Measurements from ENCODE around the gene AQP12A.

AQP12A gene

GRCh38 chr2:240711296-240711695 lies 19.6 kb downstream of the AQP12A start:
- Histone ChIP-seq H3K36me3 (ENCODE audit: control insufficient read depth, insufficient read depth, low read length) (no peaks in the 10 kb centered on the region), H3K4me3 (replicated peaks; ENCODE audit: low read depth, low read length) (no peak overlapping the region), H3K27me3 (replicated peaks; ENCODE audit: control insufficient read depth, insufficient read depth, low read length) (peaks cover 2% of the 10 kb centered on the region; the same call in 1 of the 2 replicates)
- no peak for DNase-seq (ENCODE audit: extremely low read depth, insufficient read length)
- TF ChIP-seq CTCF (IDR thresholded peaks at IDR 0.05; ENCODE audit: insufficient read depth, low read length, poor library complexity, severe bottlenecking): no peak

- Histone ChIP-seq H3K27me3 (replicated peaks; ENCODE audit: control insufficient read depth, insufficient read depth, low read length) (peaks cover 2% of the 10 kb centered on the region; the same call in 1 of the 2 replicates), H3K36me3 (ENCODE audit: control insufficient read depth, insufficient read depth, low read length) (no peaks in the 10 kb centered on the region), H3K4me3 (replicated peaks; ENCODE audit: low read depth, low read length) (no peak overlapping the region)
- DNase-seq (ENCODE audit: extremely low read depth, insufficient read length): no peak
- no peak for TF ChIP-seq CTCF (IDR thresholded peaks at IDR 0.05; ENCODE audit: insufficient read depth, low read length, poor library complexity, severe bottlenecking)
These were observed 20.0 kb downstream of the AQP12A start for GRCh38 chr2:240711701-240712100.

DNA sequence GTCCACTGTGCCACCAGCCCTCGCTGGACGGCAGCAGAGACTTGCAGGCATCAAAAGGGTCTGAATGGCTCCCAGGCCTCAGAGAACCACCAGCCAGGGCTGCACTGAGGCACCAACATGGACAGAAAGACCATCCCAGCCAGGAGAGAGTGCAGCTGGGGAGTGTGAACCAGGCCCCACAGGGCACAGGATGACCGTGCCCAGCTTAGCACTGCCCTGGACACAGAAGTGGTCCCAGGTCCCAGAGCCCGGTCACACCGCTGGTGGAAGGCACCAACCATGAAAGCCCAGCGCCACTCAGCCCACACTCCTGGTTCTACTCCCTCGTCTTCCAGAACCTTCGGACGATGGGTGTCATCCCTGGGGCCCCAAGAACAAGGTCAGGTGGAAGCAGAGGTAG lies 20.5 kb downstream of the AQP12A start:
- H3K4me3 ChIP-seq (replicated peaks; ENCODE audit: low read depth, low read length): no peak overlapping the region
- H3K27me3 ChIP-seq (replicated peaks; ENCODE audit: control insufficient read depth, insufficient read depth, low read length): peaks cover 2% of the 10 kb centered on the region; the same call in 1 of the 2 replicates
- no peaks in the 10 kb centered on the region for H3K36me3 ChIP-seq (ENCODE audit: control insufficient read depth, insufficient read depth, low read length)
- no peak for TF ChIP-seq CTCF (IDR thresholded peaks at IDR 0.05; ENCODE audit: insufficient read depth, low read length, poor library complexity, severe bottlenecking)
- no peak for DNase-seq (ENCODE audit: extremely low read depth, insufficient read length)

DNA sequence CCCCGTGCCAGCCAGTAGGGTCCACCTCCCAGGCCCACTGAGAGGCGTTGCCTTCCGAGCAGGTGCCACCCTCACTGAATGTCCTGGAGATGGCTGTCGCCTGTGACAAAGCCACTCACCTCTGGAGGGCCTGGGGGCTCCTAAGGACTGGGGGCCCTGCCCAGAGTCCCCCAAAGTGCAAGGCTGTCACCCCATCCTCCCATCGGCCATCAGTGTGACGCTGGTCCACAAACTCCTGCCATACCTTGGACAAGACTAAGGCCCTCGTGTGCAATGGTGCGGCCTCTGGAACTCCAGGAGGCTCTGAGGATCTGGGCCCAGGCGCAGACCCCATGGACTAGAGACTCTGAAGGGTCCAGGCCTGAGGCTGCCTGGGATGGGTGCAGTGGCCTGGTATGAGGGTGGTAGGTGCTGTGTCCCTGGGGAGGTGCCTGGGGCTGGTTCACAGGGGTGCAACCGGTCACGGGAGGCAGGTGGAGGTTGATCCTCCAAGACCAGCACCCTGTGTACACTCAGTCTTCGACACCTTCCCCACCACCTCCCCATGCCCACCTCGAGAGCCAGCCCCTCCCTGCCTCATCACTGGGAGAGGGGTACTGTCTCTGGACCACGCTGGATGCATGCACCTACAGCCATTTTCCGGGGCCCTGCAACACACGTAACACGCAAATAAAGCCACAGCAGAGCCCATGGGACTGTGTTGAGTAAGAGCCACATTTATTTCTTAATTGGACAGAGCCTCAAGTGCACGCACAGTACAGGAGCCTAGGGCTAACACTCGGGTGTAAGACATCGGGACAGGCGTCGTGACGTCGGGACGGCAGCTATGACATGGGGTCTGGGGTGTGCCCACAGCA lies 21.6 kb downstream of the AQP12A start:
- no peak overlapping the region for H3K4me3 ChIP-seq (replicated peaks; ENCODE audit: low read depth, low read length)
- DNase-seq (ENCODE audit: extremely low read depth, insufficient read length): no peak
- H3K27me3 ChIP-seq (replicated peaks; ENCODE audit: control insufficient read depth, insufficient read depth, low read length): peaks cover 3% of the 10 kb centered on the region; the same call in 1 of the 2 replicates
- H3K36me3 ChIP-seq (ENCODE audit: control insufficient read depth, insufficient read depth, low read length): no peaks in the 10 kb centered on the region
- no peak for TF ChIP-seq CTCF (IDR thresholded peaks at IDR 0.05; ENCODE audit: insufficient read depth, low read length, poor library complexity, severe bottlenecking)

- TF ChIP-seq CTCF (IDR thresholded peaks at IDR 0.05; ENCODE audit: insufficient read depth, low read length, poor library complexity, severe bottlenecking): no peak
- no peak overlapping the region for H3K4me3 ChIP-seq (replicated peaks; ENCODE audit: low read depth, low read length)
- peaks cover 3% of the 10 kb centered on the region; the same call in 1 of the 2 replicates for H3K27me3 ChIP-seq (replicated peaks; ENCODE audit: control insufficient read depth, insufficient read depth, low read length)
- H3K36me3 ChIP-seq (ENCODE audit: control insufficient read depth, insufficient read depth, low read length): no peaks in the 10 kb centered on the region
- DNase-seq (ENCODE audit: extremely low read depth, insufficient read length): no peak
These were observed 22.5 kb downstream of the AQP12A start for GRCh38 chr2:240713928-240714746.

Measured in GM06990 (cell line).